SK-N-SH (cell line): Measurements from ENCODE around the gene NPTX1.

Experiments used
- CTCF ChIP-seq: fragments of 200-600 bp; sonication (generic); IDR thresholded peaks from 2 replicates; pipeline ENCODE4 v1.6.1; 2017; ENCODE audit warnings: antibody characterized with exemption, mild to moderate bottlenecking, moderate library complexity
- PBX3 ChIP-seq: IDR thresholded peaks from 2 replicates; pipeline ENCODE4; 2012
- REST ChIP-seq: IDR thresholded peaks from 2 replicates; pipeline ENCODE4 v1.6.1; 2012; ENCODE audit warnings: mild to moderate bottlenecking, low read depth, low read length, moderate library complexity
- SMC3 ChIP-seq: IDR thresholded peaks from 2 replicates; pipeline ENCODE4 v1.6.1; 2012; ENCODE audit warnings: low read depth, low read length, improper control_type of control experiment
- YY1 ChIP-seq: IDR thresholded peaks from 2 replicates; pipeline ENCODE4 v1.4.0; 2012; ENCODE audit warnings: low read depth, mild to moderate bottlenecking

- TF ChIP-seq REST, result no peak
- no peak for TF ChIP-seq PBX3
- no peak for TF ChIP-seq CTCF
- TF ChIP-seq SMC3, result no peak
- TF ChIP-seq YY1, result no peak
Observed at GRCh38 chr17:80523054-80523744, 46.8 kb upstream of the NPTX1 start.
